OCI-LY3 (cell line): Measurements from ENCODE around the gene PFKL.

ENCODE experiments used
- H2AFZ ChIP-seq: fragments of 200-600, 300-600 bp; shearing (Covaris generic); 2 replicates; pipeline ENCODE4 v1.6.0; 2014; ENCODE audit warnings: antibody characterized with exemption, low read depth, low read length
- H3K27ac ChIP-seq: fragments of 200-600, 300-600 bp; sonication (generic); 2 replicates; pipeline ENCODE4 v1.5.1; 2014; ENCODE audit warnings: mild to moderate bottlenecking, low read length, moderate library complexity, mixed read lengths
- H3K27me3 ChIP-seq: fragments of 200-600, 300-600 bp; sonication (generic); 2 replicates; pipeline ENCODE4 v1.6.1; 2014; ENCODE audit warnings: low read depth, low read length, mixed read lengths
- H3K36me3 ChIP-seq: fragments of 200-600, 300-600 bp; sonication (generic); replicated peaks from 2 replicates; pipeline ENCODE3; 2014; ENCODE audit warnings: low read depth, low read length, mixed read lengths
- H3K4me1 ChIP-seq: fragments of 300-600, 200-600 bp; sonication (generic); 2 replicates; pipeline ENCODE4 v1.6.1; 2014; ENCODE audit warnings: low read length, mixed read lengths
- H3K4me2 ChIP-seq: fragments of 200-600, 300-600 bp; sonication (generic); 2 replicates; pipeline ENCODE4 v1.6.1; 2014; ENCODE audit warnings: low read length, mixed read lengths
- H3K4me3 ChIP-seq: fragments of 300-600, 200-600 bp; sonication (generic); 2 replicates; pipeline ENCODE4 v1.5.1; 2014; ENCODE audit warnings: antibody characterized with exemption, mild to moderate bottlenecking, low read length, moderate library complexity
- H3K79me2 ChIP-seq: fragments of 300-600, 200-600 bp; shearing (Covaris generic); 2 replicates; pipeline ENCODE4 v1.6.1; 2014; ENCODE audit warnings: mild to moderate bottlenecking, low read length, mixed read lengths
- H3K9ac ChIP-seq: fragments of 300-600, 200-600 bp; shearing (Covaris generic); 2 replicates; pipeline ENCODE4 v1.6.0; 2014; ENCODE audit warnings: mild to moderate bottlenecking, low read length, moderate library complexity
- H3K9me3 ChIP-seq: fragments of 200-600, 300-600 bp; shearing (Covaris generic); 2 replicates; pipeline ENCODE4 v1.6.1; 2014; ENCODE audit warnings: low read length, mixed read lengths; ENCODE audit not compliant: insufficient read depth
- H4K20me1 ChIP-seq: fragments of 200-600, 300-600 bp; sonication (generic); 2 replicates; pipeline ENCODE4 v1.6.1; 2016; ENCODE audit warnings: low read length, mixed read lengths; ENCODE audit not compliant: insufficient read depth
- EZH2phosphoT487 ChIP-seq: fragments of 200-600 bp; shearing (Covaris generic); IDR thresholded peaks from 2 replicates; pipeline ENCODE4 v1.6.1; 2018; ENCODE audit warnings: antibody characterized with exemption, mixed run types, low read depth
- TF ChIP-seq, protein P1 (sequence below): fragments of 200-600, 300-600 bp; sonication (generic); IDR thresholded peaks from 2 replicates; pipeline ENCODE4 v1.5.1; 2014; ENCODE audit warnings: antibody characterized with exemption, low read length, low read depth

PFKL gene

DNA sequence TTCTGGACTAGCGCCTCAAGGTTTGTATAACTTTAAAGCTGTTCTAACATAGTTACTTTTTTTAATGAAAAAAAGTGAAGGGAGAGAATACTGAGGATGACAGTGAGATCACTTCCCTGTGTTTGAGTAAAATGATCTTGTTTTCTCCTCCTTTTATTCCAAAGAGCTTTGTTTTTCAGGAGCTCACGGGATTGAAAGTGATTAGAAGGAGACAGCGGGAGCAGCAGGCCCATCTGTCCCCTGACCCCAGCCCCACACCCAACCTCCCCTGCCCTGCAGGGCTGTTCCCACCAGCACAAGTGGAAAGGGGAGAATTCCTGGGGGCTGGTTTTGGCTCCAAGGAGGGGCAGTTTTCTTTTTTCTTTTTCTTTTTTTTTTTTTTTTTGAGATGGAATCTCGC, 36.1 kb upstream of the PFKL start:
- no peaks in the 10 kb centered on the region for H3K79me2 ChIP-seq
- H3K9ac ChIP-seq = no peak overlapping the region
- TF ChIP-seq, protein P1, sequence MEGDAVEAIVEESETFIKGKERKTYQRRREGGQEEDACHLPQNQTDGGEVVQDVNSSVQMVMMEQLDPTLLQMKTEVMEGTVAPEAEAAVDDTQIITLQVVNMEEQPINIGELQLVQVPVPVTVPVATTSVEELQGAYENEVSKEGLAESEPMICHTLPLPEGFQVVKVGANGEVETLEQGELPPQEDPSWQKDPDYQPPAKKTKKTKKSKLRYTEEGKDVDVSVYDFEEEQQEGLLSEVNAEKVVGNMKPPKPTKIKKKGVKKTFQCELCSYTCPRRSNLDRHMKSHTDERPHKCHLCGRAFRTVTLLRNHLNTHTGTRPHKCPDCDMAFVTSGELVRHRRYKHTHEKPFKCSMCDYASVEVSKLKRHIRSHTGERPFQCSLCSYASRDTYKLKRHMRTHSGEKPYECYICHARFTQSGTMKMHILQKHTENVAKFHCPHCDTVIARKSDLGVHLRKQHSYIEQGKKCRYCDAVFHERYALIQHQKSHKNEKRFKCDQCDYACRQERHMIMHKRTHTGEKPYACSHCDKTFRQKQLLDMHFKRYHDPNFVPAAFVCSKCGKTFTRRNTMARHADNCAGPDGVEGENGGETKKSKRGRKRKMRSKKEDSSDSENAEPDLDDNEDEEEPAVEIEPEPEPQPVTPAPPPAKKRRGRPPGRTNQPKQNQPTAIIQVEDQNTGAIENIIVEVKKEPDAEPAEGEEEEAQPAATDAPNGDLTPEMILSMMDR = no peak
- TF ChIP-seq EZH2phosphoT487 = no peak
- H2AFZ ChIP-seq = no peak overlapping the region
- no peaks in the 10 kb centered on the region for H3K9me3 ChIP-seq
- no peaks in the 10 kb centered on the region for H3K36me3 ChIP-seq
- no peak overlapping the region for H3K27ac ChIP-seq
- H3K4me2 ChIP-seq = no peak overlapping the region
- H3K4me3 ChIP-seq = no peak overlapping the region
- peaks cover 24% of the 10 kb centered on the region for H3K4me1 ChIP-seq
- peaks cover 4% of the 10 kb centered on the region; the same call in 1 of the 2 replicates for H3K27me3 ChIP-seq
- no peaks in the 10 kb centered on the region for H4K20me1 ChIP-seq

DNA sequence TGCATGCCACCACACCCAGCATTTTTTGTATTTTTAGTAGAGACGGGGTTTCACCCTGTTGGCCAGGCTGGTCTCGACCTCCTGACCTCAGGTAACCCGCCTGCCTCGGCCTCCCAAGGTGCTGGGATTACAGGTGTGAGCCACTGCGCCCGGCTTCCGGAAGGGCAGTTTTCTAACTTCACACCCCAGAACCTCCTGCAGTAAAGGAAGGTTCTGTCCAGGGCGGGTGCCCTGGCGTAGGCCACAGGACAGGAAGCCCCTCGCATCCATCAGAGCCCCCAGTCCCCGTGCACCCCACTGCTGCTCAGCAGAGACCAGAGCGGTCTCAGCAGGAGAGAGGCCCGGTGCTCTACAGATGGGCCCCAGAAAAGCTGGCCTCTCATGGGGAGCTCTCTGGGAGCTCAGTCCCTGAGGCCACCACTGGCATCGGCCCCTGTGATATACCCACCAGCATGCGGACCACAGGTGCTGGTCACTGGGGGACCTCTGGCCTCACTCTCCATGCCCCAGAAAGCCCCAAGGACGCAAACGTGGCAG, 34.1 kb upstream of the PFKL start:
- no peak overlapping the region for H3K4me3 ChIP-seq
- peaks cover 24% of the 10 kb centered on the region for H3K4me1 ChIP-seq
- H3K36me3 ChIP-seq = no peaks in the 10 kb centered on the region
- no peaks in the 10 kb centered on the region for H3K79me2 ChIP-seq
- H2AFZ ChIP-seq = no peak overlapping the region
- H3K27ac ChIP-seq = no peak overlapping the region
- no peaks in the 10 kb centered on the region for H3K9me3 ChIP-seq
- no peak overlapping the region for H3K4me2 ChIP-seq
- H3K27me3 ChIP-seq = peaks cover 4% of the 10 kb centered on the region; the same call in 1 of the 2 replicates
- H4K20me1 ChIP-seq = no peaks in the 10 kb centered on the region
- TF ChIP-seq, protein P1 = no peak
- TF ChIP-seq EZH2phosphoT487 = no peak
- H3K9ac ChIP-seq = no peak overlapping the region

DNA sequence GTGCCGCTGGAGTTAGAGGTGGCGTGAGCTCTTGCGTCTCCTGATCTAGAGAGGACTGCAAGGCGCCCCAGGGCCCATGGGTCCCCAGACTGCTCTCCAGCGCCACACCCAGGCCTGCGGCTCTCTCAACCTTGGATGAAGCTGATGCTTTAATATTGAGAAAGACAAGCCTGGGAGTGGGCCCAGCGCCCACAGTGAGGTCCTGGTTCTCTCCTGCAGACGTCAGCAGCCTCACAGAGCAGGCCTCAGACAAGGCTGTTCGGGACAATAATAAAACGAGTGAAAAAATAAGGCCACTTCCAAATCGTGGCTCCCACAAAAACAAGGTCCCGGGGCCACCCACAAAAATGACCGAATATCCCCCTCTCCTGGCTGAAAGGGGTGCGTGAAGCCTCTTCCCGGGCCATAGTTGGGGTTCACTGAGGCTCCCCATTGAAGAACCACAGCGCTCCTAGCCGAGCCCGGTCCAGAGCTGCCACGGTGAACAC, 32.2 kb upstream of the PFKL start:
- H4K20me1 ChIP-seq = no peaks in the 10 kb centered on the region
- peak overlapping the region; percentile 74 for H3K4me2 ChIP-seq
- peaks cover 24% of the 10 kb centered on the region for H3K4me1 ChIP-seq
- TF ChIP-seq EZH2phosphoT487 = no peak
- TF ChIP-seq, protein P1 = peak; percentile 61
- peak overlapping the region; percentile 42 for H3K4me3 ChIP-seq
- no peak overlapping the region; the same call in 1 of the 2 replicates for H3K9ac ChIP-seq
- H2AFZ ChIP-seq = peak overlapping the region; percentile 56; the same call in 1 of the 2 replicates
- no peak overlapping the region for H3K27ac ChIP-seq
- H3K79me2 ChIP-seq = no peaks in the 10 kb centered on the region
- no peaks in the 10 kb centered on the region for H3K9me3 ChIP-seq
- no peaks in the 10 kb centered on the region for H3K27me3 ChIP-seq
- no peaks in the 10 kb centered on the region for H3K36me3 ChIP-seq

DNA sequence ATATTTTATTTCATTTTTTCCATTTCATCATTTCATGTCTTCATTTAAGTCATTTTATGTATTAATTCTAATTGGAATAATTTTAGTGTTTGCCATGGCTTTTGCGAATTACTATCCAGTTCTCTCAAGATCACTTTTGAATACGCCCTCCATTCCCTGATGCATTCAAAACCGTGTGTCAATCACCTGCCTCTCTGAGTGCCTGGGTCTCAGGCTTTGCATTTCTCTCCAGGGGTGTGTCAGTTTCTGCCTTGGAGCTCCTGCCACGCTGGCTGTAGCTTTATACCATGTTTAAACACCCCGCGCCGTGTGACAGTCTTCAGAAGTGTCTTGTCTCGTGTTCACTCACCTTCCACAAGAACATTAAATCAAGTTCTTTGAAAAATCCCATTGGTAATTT, 30.8 kb upstream of the PFKL start:
- H3K4me2 ChIP-seq = no peak overlapping the region
- no peaks in the 10 kb centered on the region for H3K27me3 ChIP-seq
- no peaks in the 10 kb centered on the region for H3K9me3 ChIP-seq
- TF ChIP-seq, protein P1 = no peak
- no peak for TF ChIP-seq EZH2phosphoT487
- H3K4me3 ChIP-seq = no peak overlapping the region
- no peak overlapping the region for H3K9ac ChIP-seq
- H3K79me2 ChIP-seq = no peaks in the 10 kb centered on the region
- no peaks in the 10 kb centered on the region for H4K20me1 ChIP-seq
- H3K27ac ChIP-seq = no peak overlapping the region
- H2AFZ ChIP-seq = no peak overlapping the region
- H3K36me3 ChIP-seq = no peaks in the 10 kb centered on the region
- peaks cover 24% of the 10 kb centered on the region for H3K4me1 ChIP-seq
